ENCODE measurements around the gene ALG2. TPM values are rescaled to one million over a fixed set of nuclear protein-coding genes. Genes with fewer than 3 reads are reported as not detected.
"Not testable (repeated sequence)": the region's sequence is repeated elsewhere in the genome, so short reads cannot be mapped to it uniquely, and the experiment has no call there.

ALG2 gene
- total RNA-seq, 1 donor from 2014 or later, result 54.4 TPM

DNA sequence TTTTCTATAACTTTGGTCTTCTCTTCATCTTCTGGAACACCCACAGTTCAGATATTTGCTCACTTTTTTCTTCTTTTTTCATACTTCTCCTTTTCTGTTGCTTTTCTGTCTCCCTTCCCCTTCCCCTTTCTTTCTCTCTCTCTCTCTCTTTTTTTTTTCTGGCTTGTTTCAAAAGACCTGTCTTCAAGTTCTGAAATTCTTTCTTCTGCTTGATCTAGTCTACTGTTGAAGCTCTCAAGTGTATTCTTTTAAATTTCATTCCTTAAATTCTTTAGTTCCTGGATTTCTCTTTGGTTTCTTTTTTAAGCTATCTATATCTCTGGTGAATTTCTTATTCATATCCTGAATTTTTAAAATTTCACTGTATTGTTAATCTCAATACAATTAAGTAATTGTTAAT lies 11.2 kb downstream of the ALG2 start:
- Mint-ChIP-seq H3K27ac (no peak overlapping the region), H3K4me3 (no peak overlapping the region), H3K27me3 (no peaks in the 10 kb centered on the region), H3K4me1 (peaks cover 28% of the 10 kb centered on the region), H3K9me3 (peaks cover 1% of the 10 kb centered on the region), H3K36me3 (ENCODE audit: low read depth) (peaks cover 15% of the 10 kb centered on the region)
- DNase-seq (no peak), ATAC-seq (ENCODE audit: low read depth) (no peak)
- TF ChIP-seq, protein P1, sequence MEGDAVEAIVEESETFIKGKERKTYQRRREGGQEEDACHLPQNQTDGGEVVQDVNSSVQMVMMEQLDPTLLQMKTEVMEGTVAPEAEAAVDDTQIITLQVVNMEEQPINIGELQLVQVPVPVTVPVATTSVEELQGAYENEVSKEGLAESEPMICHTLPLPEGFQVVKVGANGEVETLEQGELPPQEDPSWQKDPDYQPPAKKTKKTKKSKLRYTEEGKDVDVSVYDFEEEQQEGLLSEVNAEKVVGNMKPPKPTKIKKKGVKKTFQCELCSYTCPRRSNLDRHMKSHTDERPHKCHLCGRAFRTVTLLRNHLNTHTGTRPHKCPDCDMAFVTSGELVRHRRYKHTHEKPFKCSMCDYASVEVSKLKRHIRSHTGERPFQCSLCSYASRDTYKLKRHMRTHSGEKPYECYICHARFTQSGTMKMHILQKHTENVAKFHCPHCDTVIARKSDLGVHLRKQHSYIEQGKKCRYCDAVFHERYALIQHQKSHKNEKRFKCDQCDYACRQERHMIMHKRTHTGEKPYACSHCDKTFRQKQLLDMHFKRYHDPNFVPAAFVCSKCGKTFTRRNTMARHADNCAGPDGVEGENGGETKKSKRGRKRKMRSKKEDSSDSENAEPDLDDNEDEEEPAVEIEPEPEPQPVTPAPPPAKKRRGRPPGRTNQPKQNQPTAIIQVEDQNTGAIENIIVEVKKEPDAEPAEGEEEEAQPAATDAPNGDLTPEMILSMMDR (IDR thresholded peaks at IDR 0.05), result no peak
- ChIA-PET CTCF (no interaction called here), POLR2A (interaction anchor here (0.6 to 1.5 kb wide), 4 partner anchors 11 to 1211 kb away, joined by 3 to 6 read pairs (median 4); partner anchors contain the start of genes ALG2 and SEC61B)
- intact Hi-C loops (cut with micrococcal nuclease), result no loop called here

DNA sequence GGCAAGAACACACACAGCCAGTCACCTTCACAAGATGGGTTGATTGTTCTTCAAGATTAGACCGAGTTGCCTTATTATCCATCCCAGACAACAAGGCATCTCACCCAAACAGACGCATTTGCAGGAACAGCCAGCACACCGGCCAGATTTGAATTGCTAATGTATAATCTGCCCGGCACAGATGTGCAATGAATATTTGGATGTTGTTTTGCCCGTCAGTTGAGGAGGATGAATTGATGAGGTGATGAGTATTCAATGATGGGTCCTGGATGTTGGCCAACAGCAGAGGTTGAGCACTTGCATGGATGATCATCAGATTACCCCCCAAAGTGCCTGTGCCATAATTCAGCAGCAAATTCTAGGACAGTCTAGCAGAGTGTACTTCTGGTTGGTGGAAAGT lies 20.1 kb downstream of the ALG2 start:
- Mint-ChIP-seq H3K36me3 (ENCODE audit: low read depth) (no peaks in the 10 kb centered on the region), H3K4me3 (no peak overlapping the region), H3K27ac (no peak overlapping the region), H3K27me3 (no peaks in the 10 kb centered on the region), H3K4me1 (peaks cover 9% of the 10 kb centered on the region), H3K9me3 (peaks cover 3% of the 10 kb centered on the region)
- intact Hi-C loops (cut with micrococcal nuclease), result no loop called here
- DNase-seq (no peak), ATAC-seq (ENCODE audit: low read depth) (no peak)
- ChIA-PET POLR2A (interaction anchor here (2.4 kb wide), 1 partner anchor 20 kb away, joined by 8 read pairs; the partner anchor contains the start of genes ALG2 and SEC61B), CTCF (interaction anchor here (1.2 kb wide), 1 partner anchor 30 kb away, joined by 7 read pairs; no protein-coding TSS in a partner anchor)
- TF ChIP-seq, protein P1 (IDR thresholded peaks at IDR 0.05), result no peak

DNA sequence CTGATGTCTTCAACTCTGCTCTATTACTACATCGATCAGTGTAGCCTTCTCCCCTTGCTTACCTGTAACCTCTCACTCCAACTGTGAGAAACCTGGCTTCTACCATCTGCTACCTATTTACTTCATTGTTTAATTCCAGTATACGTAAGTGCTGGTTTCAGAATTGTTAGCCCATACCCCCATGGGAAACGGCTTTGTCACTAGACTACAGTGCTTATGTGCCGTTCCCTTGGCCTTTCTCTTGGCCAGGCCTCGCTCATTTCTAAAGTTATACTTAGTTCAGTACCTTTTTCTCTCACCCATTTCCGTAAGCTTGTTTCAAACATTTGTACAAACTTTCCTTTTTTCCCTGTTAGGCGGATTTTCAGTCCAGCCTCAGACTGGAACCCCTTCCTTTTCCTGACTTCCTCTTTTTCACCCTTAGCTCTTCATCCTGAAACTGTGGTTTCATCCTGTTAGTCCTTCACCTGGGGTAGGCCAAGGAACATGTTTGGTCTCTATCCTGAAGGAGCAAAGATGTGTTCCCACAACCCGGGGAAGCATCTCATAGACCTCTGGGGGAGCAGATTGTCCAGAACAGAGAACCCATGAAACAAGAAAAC lies 21.7 kb downstream of the ALG2 start:
- Mint-ChIP-seq H3K4me3 (no peak overlapping the region), H3K36me3 (ENCODE audit: low read depth) (no peaks in the 10 kb centered on the region), H3K4me1 (peaks cover 12% of the 10 kb centered on the region), H3K27me3 (no peaks in the 10 kb centered on the region), H3K9me3 (no peaks in the 10 kb centered on the region), H3K27ac (peak overlapping the region; percentile 9)
- intact Hi-C loops (cut with micrococcal nuclease), result no loop called here
- DNase-seq (no peak), ATAC-seq (ENCODE audit: low read depth) (peak; percentile 65)
- TF ChIP-seq, protein P1 (IDR thresholded peaks at IDR 0.05), result no peak
- ChIA-PET CTCF (interaction anchor here (1.1 kb wide), 1 partner anchor 15 kb away, joined by 3 read pairs; no protein-coding TSS in a partner anchor), POLR2A (interaction anchor here (1.2 to 2.4 kb wide), 2 partner anchors 22 to 54 kb away, joined by 3 to 8 read pairs; partner anchors contain the start of genes ALG2 and SEC61B)

DNA sequence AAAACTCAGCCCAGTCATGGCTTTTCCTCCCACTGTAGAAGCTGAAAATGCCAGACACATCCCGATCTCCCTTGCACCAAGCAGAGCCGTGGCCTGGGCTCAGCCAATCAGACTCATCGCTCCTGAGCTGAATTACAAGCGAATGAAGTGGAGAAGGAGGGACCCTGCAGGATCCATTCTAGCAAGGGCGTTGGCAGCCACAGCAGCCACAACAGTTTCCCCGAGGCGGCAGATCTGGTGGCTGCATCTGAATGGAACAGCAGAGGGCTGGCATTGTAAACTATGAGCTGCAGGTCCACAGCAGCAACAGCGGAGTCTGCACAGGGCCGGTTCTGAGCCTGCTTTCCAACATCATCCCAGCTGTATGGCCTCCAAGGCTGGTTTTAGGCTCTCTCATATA lies 23.8 kb downstream of the ALG2 start:
- ChIA-PET POLR2A (interaction anchor here (1.0 to 3.6 kb wide), 3 partner anchors 18 to 34 kb away, joined by 3 to 20 read pairs (median 3); partner anchors contain the start of genes ALG2 and SEC61B), CTCF (interaction anchor here (1.7 kb wide), 1 partner anchor 68 kb away, joined by 4 read pairs; no protein-coding TSS in a partner anchor)
- H3K4me3 Mint-ChIP-seq, result no peak overlapping the region
- no peak for ATAC-seq (ENCODE audit: low read depth)
- peaks cover 2% of the 10 kb centered on the region for H3K27me3 Mint-ChIP-seq
- H3K4me1 Mint-ChIP-seq, result peaks cover 14% of the 10 kb centered on the region
- intact Hi-C loops (cut with micrococcal nuclease), result no loop called here
- H3K9me3 Mint-ChIP-seq, result peaks cover 4% of the 10 kb centered on the region
- H3K36me3 Mint-ChIP-seq (ENCODE audit: low read depth), result no peaks in the 10 kb centered on the region
- TF ChIP-seq, protein P1 (IDR thresholded peaks at IDR 0.05), result no peak
- DNase-seq, result no peak
- H3K27ac Mint-ChIP-seq, result no peak overlapping the region

DNA sequence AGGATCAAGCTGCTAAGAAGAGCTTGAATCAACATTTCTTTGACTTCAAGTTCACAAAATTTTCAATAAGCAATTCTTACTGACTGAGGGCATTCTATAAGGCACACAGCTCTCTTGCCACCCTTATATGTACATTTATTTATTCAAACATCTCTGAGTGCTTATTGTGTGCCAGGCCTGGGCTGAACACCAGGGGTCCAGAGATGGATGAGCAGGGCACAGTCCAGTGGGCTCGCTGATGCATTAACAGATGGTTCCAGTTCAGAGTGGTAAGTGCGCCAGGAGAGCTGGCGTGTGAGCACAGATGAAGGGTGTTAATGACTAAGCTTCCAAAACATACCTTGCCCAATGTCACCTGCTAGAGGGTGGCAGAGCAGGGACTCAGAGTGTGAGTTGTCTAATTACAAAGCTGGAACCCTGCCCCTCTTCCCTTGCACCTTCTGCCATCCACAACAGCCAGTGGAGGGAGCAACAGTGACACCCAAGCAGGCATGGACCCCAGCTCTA lies 24.6 kb downstream of the ALG2 start:
- H3K9me3 Mint-ChIP-seq, result peaks cover 4% of the 10 kb centered on the region
- peaks cover 2% of the 10 kb centered on the region for H3K27me3 Mint-ChIP-seq
- H3K36me3 Mint-ChIP-seq (ENCODE audit: low read depth), result no peaks in the 10 kb centered on the region
- ChIA-PET CTCF (interaction anchor here (0.8 to 1.7 kb wide), 4 partner anchors 12 to 204 kb away, joined by 3 to 4 read pairs (median 3); no protein-coding TSS in a partner anchor), POLR2A (interaction anchor here (1.0 to 3.6 kb wide), 6 partner anchors 10 to 44 kb away, joined by 3 to 20 read pairs (median 3); partner anchors contain the start of genes ALG2 and SEC61B)
- H3K27ac Mint-ChIP-seq, result no peak overlapping the region
- intact Hi-C loops (cut with micrococcal nuclease), result no loop called here
- DNase-seq (no peak), ATAC-seq (ENCODE audit: low read depth) (peak; percentile 18)
- TF ChIP-seq, protein P1 (IDR thresholded peaks at IDR 0.05), result no peak
- peaks cover 14% of the 10 kb centered on the region for H3K4me1 Mint-ChIP-seq
- no peak overlapping the region for H3K4me3 Mint-ChIP-seq

DNA sequence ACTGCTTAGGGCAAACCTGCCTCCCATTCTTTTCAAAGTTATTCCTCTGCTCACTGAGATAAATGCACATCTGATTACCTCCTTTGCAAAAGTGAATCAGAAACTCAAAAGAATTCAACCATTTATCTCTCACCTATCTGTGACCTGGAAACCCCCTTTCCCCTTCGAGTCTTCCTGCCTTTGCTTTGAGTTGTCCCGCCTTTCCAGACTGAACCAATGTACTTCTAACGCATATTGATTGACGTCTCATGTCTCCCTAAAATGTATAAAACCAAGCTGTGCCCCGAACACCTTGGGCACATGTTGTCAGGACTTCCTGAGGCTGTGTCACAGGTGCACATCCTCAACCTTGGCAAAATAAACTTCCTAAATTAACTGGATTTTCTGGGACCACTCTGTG lies 25.3 kb downstream of the ALG2 start:
- H3K27ac Mint-ChIP-seq; ATAC-seq (ENCODE audit: low read depth); intact Hi-C loops (cut with micrococcal nuclease): not testable (repeated sequence)

More for the DNA sequence above, 25.3 kb downstream of the ALG2 start:
- H3K27me3 Mint-ChIP-seq; H3K4me3 Mint-ChIP-seq; DNase-seq; H3K9me3 Mint-ChIP-seq; H3K36me3 Mint-ChIP-seq (ENCODE audit: low read depth): not testable (repeated sequence)
- ChIA-PET CTCF (interaction anchor here (0.9 to 1.5 kb wide), 2 partner anchors 36 to 203 kb away, joined by 3 read pairs; no protein-coding TSS in a partner anchor), POLR2A (interaction anchor here (1.1 to 3.6 kb wide), 4 partner anchors 10 to 45 kb away, joined by 3 to 20 read pairs (median 4); partner anchors contain the start of genes ALG2 and SEC61B)
- H3K4me1 Mint-ChIP-seq, result peaks cover 14% of the 10 kb centered on the region
